GM18520 (cell line): ENCODE results near the gene KISS1R.

ENCODE experiments used
- ATAC-seq: cut with Tn5 transposase; IDR thresholded peaks from one replicate; pipeline ENCODE4 v1.9.1; 2021; ENCODE audit not compliant: unreplicated experiment

KISS1R gene

DNA sequence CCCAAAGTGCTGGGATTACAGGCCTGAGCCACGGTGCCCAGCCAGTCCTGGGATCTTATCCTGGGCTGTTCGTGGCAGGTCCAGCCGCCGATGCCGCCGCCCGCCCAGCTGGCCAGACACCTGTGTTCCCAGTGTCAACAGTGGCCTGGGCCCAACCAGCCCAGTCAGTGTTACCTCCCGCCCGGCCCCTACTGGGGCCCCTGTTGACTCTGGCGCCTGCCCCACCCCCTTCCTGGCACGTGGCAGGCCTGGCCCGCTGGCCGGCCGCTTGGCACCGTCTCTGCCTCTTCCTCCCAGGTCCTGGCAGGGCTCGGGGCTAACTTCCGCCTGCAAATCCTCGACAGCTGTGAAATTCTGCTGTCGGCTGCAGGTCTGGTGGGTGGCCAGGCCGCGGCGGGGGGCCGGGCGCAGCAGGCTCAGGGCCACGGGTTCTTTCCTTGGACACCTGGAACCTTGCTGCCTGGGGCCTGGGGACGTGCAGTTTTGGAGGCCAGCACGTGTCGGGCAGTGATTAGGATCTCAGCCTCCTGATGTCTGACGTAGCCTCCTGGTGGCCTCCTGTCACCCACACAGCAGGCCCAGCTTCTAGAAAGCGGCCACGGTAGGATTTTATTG lies 17.8 kb downstream of the KISS1R start:
- no peak for ATAC-seq

DNA sequence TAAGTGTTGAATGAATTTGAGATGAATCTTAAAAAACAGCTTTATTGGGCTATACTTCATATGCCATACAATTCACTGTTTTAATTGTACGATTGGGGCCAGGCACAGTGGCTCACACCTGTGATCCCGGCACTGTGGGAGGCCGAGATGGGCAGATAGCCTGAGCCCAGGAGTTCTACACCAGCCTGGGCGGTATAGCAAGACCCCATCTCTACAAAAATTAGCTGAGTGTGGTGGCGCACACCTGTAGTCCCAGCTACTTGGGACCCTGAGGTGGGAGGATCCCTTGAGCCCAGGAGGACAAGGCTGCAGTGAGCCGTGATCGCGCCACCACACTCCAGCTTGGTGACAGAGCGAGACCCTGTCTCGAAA lies 19.0 kb downstream of the KISS1R start:
- ATAC-seq: no peak

DNA sequence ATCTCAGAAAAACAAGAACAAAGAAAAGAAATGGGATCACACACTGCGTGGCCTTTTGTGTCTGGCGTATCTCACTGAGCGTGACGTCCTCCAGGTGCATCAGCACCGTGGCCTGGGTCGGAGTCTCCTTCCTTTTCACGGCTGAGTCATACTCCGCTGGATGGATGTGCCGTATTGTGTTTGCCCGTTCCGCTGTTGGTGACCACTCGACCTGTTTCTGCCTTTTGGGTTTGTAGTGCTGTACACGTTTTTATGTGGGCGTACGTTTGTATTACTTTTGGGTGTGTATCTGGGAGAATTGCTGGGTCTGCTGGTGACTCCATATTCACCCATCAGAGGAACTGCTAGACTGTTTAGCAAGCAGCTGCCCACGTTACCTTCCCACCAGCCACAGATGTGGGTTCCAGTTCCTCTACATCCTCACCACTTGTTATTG lies 20.1 kb downstream of the KISS1R start:
- ATAC-seq: no peak

DNA sequence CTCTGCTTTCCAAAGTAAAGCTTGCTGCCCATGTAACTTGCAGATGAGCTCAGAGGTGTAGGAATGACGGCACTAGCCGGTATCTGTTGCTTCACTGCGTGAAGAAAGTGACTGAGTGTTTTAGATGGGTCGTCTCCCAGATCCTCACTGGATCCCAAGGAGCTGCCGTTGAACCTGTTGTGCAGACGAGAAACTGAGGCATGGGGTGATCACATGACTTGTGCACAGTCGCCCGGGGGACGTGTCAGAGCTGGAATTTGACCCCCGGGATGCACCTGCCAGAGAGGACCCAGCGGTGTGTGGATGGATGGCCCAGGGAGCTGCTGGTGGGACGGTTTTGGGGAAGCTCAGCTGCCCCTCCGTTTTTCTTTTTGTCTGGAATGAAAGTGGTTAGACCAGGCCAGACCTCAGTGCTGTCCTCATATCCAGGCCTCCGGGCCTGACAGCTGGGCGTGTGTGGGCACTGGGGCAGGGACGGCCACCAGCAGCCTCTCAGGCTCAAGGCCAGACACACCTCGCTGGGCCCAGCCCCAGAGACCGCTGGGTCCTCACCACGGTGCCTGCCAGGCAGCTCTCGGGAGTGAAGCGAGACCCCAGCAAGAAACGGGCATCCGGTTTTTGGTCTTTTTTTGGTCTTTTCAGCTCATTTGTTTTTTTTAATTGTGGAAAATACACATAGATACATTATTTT lies 21.2 kb downstream of the KISS1R start:
- ATAC-seq: no peak

DNA sequence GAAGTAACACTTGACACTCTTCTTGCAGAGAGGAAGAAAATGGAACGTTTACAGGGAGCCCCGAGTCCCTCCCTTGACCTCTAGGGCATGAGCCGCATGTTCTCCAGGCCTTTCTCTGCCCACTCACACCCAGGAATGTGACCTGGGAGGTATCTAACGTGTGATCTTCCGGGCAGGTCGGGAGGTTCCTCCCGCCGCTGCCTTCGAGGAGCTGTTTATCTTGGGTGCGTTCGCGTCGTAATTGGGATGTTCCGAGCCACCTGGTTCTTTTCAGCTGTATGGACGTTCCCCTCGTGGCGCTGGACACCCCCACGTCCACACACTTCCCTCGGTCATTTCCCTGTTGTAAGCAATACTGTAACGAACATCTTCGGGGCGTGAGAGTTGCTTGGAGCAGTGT lies 22.3 kb downstream of the KISS1R start:
- ATAC-seq: no peak

DNA sequence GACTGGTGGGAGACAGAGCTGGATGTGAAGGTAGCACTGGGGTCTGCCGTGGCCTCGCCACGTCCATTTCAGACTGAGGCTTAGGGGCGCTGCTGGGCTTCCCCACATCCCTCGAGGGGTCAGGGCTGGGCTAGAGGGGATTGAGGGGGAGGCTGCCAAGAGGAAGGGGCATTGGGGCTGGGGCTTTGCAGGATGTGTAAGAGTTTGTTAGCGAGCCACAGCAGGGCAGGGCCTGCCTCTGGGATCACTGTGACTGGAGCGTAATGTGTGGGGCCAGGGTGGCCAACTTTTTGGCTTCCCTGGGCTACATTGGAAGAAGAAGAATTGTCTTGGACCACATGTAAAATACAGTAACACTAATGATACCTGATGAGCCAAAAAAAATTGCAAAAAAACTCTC lies 22.8 kb downstream of the KISS1R start:
- no peak for ATAC-seq

DNA sequence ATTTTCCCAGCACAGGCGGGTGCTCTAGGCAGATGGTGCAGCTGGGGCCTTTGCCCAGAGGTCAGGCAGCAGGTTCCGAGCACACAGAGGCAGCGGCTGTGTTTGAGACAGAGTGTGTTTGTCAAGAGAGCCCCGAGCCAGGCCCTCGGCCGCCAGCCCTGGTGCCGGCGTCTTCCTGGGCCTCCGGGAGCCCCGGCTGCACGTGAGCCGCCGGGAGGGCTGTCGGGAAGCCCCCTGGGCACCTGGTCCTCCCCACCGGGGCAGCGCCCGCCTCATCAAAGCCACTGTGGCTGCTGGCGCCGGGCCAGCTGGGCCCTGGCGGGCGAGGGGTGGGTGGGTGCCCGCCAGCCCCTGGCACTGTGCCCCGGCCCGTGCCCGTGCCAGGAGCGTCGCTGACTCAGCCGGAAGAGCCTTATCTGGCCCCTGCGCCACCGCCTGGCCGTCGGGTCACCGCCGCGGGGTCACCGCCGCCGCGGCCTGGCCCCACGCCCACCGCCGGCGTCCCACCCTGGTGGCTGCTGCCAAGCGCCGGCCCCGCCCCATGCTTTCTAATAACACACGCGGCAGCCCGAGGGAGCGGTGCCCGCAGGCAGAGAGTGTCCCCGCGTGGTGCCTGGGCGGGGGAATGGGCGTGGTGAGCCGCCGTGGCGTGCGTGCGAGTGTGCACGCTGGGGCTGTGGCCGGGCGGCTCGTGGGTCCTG lies 23.6 kb downstream of the KISS1R start:
- peak; percentile 48 for ATAC-seq

DNA sequence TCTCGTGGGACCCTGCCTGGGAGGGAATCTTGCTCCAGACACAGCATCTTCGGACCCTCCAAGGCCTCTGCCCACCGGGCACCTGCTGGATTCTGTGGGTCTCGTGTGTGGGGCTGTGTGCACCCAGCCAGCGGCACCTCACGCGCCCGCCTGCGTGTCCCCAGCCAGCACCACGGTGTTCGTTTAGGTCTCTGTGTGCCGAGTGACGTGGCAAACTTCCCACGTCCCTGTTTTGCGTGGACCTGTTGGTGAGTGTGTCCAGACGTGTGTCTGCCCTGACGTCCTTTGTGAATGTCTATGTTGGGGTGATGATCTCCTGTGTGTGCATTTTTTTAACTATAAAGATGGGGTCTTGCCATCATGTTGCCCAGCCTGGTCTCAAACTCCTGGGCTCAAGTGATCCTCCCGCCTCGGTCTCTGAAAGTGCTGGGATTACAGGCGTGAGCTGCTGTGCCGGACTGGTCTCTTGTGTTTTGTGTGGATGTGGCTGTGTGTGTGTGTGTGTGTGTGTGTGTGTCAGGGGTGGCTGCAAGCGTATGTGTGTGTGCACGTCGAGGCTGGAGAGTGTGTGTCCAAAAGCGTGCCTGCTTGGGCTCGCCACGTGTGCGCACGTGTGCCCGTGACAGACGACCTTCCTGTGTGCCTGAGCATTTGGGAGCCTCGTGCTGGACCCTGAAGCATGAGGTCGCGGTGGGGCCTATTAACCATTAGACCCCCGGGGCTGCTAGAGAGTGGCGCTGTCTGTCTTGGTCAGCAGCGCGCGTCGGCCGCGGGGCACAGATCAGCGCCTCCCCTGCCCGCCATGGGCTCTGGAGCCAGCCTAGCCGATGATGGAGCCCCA lies 24.4 kb downstream of the KISS1R start:
- ATAC-seq: no peak

DNA sequence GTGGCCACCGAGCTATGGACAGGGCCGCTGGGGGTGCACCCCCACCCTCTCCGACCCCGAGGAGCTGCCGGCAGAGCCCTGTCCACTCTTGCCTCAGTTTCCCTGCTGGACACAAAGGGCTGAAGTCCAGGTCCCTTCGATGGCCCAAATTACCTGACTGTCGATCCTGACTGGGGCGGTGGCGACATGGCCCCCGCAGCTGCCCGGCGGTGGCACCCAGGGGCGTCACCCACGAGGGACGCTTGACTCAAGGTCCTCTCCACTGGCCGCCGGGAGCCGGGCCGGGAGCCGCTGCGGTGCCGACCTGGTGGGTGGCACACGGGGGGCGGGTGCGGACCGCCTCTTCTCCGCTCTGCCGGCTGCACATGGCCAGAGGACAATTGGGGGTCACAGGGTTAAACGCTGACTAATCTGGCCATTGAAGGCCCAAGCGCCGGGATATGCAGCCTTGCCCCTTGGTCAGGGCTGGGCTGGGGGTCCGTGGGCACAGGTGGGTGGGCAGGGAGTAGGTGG lies 25.1 kb downstream of the KISS1R start:
- no peak for ATAC-seq

DNA sequence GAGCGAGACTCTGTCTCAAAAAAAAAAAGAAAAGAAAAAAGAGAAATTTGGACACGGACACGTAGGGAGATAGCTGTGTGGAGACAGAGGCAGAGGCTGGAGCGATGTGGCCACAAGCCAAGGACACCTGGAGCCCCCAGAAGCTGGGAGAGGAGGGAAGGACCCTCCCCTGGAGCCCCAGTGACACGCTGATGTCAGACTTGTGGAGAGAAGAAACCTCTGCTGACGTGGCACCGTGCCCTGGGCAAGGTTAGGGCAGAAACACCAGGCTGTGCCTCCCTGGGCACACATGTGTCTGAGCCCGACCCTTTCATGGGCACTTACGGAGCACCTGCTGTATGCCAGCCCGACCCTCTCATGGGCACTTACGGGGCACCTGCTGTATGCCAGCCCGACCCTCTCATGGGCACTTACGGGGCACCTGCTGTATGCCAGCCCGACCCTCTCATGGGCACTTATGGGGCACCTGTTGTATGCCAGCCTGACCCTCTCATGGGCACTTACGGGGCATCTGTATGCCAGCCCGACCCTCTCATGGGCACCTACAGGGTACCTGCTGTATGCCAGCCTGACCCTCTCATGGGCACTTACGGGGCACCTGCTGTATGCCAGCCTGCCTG lies 26.5 kb downstream of the KISS1R start:
- no peak for ATAC-seq

DNA sequence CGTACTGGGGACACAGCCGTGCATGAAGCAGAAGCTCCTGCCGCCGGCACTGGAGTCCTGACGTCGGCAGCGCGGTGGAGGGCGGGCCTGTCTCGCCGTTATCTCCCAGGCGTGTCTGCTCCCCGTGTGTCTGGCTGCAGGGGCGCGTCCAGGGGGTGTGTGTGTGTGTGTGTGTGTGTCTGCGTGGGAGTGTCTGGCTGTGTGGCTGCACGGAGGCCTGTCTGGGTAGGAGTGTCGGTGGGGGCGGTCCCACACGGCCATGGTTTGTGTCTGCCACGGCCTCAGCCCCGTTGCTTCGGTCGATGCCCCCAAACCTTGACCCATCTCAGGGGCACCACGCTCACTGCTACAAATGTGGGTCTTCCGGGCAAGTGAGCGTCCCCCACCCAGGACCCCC lies 27.0 kb downstream of the KISS1R start:
- no peak for ATAC-seq

DNA sequence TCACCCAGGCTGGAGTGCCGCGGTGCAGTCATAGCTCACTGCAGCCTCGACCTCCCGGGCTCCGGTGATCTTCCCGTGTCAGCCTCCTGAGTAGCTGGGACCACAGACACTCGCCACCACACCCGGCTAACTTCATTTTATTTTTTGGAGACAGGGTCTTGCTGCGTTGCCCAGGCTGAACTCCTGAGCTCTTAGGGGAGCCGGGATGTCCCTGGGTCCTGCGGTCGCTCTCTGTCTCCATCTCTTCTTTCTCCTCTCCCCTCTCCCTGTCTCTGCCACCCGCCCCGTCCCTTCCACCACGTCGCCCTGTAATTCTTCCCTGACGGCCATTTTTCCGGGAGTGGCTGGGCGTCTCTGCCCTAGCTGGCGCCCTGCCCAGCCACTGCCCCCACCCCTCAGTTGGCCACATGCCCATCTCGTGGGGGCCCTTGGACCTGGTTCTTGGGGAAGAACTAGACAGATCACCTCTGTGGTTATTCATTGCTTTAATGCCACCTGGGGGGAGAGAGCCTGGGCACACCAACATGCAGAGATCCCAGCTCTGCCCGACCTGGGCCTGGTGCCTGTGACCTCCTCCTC lies 27.6 kb downstream of the KISS1R start:
- ATAC-seq: no peak

DNA sequence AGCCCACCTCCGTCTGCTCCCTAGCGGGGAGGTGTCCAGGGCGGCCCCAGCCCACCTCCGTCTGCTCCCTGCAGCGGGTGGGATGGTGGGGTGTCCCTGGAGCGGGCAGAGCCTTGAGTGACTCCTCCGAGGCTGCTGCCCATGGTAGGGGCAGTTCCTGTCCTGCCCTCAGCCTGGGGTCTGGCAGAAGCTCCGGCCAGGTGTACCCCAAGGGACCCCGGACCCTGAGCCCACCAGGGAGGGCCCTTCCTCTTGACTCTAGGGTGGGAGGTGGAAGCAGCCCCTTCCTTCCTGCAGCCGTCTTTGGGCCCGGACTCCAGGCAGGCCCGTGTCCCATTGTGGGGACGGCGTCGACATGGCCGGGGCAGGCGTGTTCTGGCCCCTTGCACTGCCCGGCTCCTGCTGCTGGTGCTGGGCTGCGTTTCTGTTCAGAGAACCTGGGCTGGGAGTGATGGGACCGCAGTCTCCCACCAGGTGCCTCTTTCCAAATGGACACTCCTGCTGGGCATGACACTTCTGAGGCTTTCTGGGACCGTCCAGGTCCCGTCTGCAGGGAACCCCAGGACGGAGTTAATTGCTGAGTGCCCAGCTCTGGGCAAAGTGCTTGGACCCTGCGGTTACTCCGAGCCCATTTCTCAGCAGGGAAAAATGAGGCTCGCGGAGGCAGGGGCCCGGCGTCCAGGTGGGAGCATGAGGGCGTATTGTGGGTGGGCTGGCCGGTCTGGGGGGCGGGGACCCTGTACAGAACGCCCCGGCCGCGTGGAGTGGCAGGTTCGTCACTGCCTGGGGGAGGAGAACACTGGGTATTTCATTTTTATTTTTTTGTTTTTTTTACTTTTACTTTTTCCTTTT lies 28.5 kb downstream of the KISS1R start:
- no peak for ATAC-seq

DNA sequence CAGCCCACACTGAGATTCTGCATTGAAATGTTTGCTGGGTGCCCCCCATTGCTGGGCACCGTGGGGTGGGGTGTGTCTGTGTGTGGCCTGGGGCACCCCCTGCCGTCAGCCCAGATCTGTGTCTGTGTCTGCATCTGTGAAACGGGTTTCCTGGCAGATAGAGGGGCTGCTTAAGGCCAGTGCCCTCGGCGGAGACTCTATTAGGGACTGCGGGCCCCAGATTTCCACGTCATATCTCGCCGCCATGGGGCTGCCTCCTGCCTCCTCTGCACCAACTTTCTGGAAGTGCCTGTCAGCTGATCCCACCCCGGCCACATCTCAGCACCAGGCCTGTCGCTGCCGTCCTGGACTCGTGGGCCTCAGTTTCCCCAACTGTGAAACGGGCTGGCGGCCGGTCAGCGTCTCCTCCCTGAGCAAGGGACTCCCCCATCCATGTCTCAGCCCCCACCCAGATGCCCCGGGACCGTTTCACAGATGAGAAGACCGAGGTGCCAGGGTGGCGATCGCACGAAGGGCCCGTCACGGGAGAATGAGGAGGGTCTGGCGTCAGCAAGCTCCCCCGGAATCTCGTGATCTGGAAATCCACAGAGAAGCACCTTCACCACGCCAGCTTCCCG lies 30.1 kb downstream of the KISS1R start:
- ATAC-seq: no peak

DNA sequence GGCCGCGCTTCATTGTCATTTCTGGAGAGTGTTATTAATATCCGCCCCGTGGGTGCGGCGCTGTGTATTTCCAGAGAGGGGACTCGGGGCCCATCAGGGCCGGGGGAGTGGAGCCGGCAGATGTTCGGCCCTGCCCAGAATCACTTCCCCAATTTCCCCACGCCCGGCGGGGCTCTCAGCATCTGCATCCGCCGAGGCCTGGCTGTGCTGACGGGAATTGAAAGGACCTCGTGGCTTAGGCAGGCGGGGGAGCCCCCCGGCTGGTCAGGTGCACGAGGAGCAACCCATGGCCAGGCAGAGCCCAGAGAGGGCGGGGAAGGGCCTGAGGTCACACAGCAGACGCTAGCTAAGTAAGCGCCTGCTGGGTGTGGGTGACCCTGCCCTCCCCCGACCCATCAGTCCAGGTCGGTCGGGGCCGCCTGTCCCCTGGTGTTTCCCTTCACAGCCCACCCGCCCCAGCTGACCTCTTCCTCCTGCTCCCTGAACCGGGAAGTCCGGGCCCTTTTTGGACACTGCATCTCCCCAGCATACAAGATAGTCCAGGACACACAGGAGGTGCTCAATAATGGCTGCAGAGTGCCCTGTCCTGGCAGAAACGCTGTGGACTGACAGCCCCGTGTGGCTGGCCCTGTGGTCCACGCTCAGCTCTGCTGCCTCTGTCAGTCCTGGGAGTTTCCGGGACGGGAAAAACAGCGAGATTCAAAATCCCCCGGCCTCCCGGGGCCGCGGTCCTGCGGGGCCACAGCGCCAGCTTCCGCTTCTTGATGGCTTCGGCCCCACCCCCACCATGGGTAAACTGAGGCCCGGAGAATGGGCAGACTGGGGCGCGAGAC lies 30.8 kb downstream of the KISS1R start:
- ATAC-seq: peak; percentile 71

DNA sequence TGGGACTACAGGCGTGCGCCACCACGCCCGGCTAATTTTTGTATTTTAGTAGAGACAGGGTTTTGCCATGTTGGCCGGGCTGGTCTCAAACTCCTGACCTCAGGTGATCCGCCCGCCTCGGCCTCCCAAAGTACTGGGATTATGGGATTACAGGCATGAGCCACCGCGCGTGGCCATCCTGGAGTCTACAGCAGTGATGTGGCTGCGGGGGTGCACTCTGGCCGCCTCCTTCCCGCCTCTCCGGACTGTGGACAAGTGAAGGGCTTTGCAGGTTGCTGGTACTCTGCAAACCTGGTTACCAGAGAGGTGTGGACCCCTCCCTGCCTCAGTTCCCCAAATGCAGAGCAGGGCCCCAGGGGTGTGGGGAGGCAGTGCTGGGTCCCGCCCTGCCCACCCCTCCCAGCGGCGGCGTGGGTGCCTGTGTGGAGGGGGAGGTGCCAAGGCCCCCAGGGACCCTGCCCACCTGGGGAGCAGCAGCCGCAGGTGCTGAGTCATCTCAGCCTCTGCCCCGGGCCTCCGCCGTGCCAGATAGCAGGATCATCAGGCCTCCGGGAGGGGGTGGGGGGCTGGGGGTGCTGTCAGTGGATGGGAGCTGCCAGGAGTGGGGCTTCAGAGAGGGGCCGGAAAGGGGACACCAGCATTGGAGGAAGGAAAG lies 31.8 kb downstream of the KISS1R start:
- no peak for ATAC-seq

DNA sequence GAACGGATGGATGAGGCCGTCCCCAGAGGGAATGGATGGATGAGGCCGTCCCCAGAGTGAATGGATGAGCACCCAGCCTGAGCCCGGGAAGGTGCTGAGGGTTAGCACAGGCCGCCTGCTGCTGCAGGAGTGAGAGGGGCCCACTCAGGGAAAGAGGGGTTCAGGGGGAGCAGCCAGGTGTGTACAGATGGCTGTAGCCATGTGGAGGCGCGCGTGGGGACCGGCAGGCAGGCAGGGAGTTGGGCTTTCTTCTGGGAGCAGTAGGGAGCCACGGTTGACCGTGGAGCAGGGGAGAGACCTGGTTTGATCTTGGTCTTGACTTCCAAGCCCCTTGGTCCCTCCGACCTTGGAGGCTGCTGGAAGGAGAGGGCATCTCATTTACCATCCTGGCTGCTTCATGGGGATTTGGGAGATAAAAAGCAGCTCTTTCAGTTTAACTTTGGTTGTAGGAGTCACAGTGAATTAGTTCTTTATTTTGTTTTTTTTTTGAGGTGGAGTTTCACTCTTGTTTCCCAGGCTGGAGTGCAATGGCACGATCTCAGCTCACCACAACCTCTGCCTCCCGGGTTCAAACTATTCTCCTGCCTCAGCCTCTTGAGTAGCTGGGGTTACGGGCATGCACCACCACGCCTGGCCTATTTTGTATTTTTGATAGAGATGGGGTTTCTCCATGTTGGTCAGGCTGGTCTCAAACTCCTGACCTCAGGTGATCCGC lies 33.4 kb downstream of the KISS1R start:
- no peak for ATAC-seq
